ENCODE measurements around the gene TLDC2. TPM values are rescaled to one million over a fixed set of nuclear protein-coding genes. Genes with fewer than 3 reads are reported as not detected.
A peak's percentile ranks its signal among the peaks of the same experiment; 100 is the strongest.
"Not testable (repeated sequence)": the region's sequence is repeated elsewhere in the genome, so short reads cannot be mapped to it uniquely, and the experiment has no call there.

Gene TLDC2
- polyA plus RNA-seq (2013, experiment 1 of 2; ENCODE audit: insufficient read length), result 0.18 TPM
- polyA plus RNA-seq (2013, experiment 2 of 2; ENCODE audit: insufficient read length), result 0.35 TPM

DNA sequence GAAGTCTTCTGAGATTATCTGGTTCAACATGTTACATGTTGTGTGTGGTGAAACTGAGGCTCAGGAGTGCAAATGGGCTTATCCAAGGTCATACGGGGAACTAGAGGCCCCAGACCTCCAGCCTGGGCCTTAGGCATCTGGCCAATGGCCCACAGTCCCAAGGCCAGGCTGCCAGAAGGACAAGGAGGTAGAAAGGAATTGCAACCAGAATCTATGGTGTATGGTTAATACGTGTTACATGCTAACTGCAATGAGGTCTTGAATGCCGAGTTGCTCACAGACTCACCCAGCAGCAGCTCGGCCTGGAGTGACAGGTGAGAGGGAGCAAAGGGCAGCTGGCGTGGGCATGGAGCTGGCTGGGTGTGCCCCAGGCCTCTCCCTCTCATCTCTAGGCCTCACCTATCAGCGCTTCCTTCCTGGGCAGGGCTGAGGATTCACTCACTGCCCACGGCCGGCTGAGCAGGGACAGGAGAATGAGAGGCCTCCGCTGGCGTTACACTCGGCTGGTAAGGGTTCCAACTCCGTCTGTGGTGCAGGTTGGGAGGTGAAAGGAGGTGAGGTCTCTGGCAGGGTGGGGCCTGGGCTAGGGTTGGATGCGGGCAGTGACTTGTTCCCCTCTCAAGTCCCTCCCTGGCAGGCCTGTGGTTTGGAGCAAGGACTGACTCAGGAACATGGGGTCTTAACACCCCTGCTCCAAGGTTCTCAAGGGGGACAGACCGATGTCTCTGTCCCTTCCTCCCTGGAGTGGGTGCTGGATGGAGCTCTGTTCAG, at the start of gene TLDC2:
Gene TLDC2, plus strand, starts transcription at position 437 of the 771 bp plus-strand sequence. Its CDS starts 37 bp downstream, at position 474.
- DNase-seq, result no peak

DNA sequence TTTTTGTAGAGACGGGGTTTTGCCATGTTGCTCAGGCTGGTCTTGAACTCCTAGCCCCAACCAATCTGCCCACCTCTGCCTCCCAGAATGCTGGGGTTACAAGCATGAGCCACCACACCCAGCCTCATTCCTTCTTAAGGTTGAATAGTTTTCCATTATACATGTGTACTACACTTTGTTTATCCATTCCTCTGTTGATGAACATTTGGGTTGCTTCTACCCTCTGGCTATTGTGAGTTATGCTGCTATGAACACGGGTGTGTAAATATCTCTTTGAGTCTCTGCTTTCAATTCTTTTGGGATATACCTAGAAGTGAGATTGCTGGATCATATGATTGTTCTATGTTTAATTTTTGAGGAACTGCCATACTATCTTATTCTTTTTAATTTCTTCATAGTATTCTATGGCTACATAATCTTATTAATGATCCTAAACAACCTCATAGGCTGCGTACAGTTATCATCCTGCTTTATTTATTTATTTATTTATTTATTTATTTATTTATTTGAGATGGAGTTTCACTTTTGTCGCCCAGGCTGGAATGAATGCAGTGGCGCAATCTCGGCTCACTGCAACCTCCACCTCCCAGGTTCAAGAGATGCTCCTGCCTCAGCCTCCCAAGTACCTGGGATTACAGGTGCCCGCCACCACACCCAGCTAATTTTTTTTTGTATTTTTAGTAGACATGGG, 49.2 kb upstream of the TLDC2 start:
- DNase-seq, result no peak

GRCh38 chr20:36827541-36828279, 48.2 kb upstream of the TLDC2 start:
- DNase-seq, result no peak

DNA sequence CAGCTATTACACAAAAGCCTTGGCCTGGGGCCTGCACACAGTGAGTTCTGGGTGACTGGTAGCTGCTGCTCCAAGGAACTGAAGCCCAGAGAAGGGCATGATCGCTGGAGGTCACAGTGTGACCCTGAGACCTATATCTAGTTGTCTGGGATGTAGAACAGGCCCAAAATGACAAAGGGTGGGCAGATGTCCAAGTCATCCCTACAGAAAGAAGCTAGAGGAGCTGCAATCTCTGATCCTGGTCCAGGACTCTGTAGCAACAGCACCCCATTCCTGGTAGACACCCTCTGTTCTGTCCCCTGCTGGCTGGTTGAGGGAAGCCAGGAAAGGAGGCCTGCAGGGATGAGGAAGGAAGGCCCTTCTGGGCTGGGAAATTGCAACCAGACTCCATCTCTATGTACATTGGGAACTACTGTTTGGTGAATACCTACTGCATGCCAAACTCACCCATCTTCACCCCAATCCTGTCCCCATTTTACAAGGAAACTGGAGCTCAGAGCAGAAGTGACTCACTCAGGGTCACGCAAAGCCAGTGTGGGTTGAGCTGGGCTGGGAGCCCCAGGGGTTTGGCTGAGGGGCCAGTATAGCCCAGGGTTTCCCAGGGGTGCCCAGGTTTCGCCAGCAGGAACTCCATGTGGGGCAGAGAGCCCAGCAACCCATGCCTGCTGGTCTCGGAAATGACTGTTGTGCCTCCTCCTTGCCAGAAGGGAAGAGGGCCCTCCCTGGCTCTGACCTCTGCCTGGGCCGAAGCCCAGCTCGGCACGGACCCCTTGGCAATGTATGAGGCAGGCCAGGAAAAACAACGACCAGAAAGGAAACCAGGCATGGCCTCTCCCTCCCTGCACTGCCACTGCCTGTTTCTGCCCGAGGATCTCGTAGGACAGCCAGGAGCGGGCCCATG, 44.9 kb upstream of the TLDC2 start:
- no peak for DNase-seq

GRCh38 chr20:36832791-36833190, 43.1 kb upstream of the TLDC2 start:
- no peak for DNase-seq

DNA sequence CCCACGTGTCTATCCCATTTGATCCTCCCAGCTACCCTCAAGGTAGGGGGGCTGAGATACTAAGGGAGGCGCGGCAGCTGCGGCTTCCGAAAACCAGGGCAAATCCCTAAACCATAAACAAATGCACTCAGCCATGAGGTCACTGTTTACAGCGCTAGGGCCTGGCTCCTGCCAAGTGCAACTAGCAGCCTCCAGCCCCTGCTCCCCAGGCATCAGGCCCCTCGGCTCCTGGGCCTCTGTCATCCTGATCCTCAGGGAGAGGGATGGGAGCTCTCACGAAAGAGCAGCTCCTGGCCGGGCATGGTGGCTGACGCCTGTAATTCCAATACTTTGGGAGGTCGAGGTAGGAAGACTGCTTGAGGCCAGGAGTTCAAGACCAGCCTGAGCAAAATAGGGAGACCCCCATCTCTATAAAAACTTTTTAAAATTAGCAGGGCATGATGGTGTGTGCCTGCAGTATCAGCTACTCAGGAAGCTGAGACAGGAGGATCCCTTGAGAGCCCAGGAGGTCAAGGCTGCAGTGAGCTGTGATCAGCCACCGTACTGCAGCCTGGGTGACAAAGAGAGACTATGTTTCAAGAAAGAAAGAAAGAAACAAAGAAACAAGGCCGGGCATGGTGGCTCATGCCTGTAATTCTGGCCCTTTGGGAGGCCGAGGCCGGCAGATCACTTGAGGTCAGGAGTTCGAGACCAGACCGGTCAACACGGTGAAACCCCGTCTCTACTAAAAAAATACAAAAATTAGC, 42.5 kb upstream of the TLDC2 start:
- no peak for DNase-seq

- DNase-seq, result no peak
These were observed 40.9 kb upstream of the TLDC2 start for GRCh38 chr20:36835025-36835424.

DNA sequence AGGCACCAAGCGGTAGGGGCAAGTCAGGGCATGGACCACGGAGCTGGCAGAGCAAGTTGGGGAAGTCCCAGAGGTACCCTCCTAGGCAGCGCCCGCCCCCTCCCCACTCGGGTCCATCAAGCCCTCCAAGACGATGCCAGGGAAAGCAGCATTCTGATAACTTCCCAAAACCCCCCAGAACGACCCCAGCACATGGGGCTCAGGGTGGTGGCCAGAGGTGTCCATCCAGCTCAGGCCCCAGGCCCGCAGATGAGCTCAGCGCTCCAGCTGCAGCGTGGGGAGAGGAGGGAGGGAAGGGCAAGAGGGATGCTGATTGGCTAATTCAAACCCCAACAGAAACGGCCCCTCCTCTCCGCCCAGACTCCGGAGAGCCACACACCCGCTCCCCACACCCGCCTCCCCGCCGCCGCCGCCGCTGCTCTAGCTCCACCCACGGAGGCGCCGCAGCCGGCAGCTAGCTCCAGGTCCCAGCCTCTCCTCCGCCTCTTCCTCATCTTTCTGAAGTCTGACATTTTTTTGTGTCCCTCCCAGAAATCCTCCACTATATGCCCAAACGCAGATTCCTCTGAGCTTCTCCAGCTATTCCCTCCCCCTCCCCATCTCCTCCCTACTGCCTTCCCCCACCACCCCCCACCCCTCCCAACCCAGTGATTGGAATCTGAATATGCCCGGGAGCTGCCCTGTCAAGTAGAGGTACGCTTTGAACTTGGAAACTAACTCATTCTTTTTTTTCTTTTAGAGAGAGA, 40.3 kb upstream of the TLDC2 start:
- peak; percentile 96 for DNase-seq

GRCh38 chr20:36836591-36837269, 39.2 kb upstream of the TLDC2 start:
- peak; percentile 62 for DNase-seq

DNA sequence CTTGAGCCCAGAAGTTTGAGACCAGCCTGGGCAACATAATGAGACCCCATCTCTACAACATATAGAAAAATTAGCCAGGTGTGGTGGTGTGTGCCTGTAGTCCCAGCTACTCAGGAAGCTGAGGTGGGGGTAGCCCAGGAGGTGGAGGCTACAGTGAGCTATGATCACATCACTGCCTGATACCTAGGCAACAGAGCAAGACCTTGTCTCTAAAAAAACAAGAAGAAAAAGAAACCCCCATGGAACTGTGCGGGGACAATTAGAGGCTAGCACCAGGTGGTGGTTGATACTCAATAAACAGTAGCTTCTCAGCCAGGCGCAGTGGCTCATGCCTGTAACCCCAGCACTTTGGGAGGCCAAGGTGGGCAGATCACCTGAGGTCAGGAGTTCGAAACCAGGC, 37.6 kb upstream of the TLDC2 start:
- not testable (repeated sequence) for DNase-seq

- no peak for DNase-seq
These were observed 36.8 kb upstream of the TLDC2 start for GRCh38 chr20:36839150-36839549.

DNA sequence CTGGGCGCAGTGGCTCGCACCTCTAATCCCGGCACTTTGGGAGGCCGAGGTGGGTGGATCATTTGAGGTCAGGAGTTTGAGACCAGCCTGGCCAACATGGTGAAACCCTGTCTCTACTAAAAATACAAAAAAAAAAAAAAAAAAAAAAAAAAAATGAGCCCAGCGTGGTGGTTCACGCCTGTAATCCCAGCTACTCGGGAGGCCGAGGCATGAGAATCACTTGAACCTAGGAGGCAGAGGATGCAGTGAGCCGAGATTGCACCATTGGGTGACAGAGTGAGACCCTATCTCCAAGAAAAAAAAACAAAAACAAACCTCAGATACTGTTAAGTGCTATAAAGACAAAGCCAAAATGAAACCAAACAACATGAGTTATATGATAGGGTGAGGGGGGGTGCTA, 34.9 kb upstream of the TLDC2 start:
- DNase-seq, result not testable (repeated sequence)

GRCh38 chr20:36845288-36845971, 30.5 kb upstream of the TLDC2 start:
- DNase-seq, result peak; percentile 59

- DNase-seq, result peak; percentile 61
These were observed 28.8 kb upstream of the TLDC2 start for GRCh38 chr20:36847009-36847709.

DNA sequence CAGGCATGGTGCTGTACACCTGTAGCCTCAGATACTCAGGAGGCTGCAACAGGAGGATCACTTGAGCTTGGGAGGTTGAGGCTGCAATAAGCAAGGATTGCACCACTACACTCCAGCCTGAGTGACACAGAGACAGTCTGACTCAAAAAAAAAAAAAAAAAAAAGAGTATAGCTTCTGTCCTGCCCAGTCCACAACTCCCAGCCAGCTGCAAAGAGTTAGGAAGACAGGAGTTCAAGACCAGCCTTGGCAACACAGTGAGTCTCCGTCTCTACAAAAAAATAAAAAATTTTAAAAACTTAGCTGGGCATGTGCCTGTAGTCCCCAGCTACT, 28.3 kb upstream of the TLDC2 start:
- peak; percentile 45 for DNase-seq

DNA sequence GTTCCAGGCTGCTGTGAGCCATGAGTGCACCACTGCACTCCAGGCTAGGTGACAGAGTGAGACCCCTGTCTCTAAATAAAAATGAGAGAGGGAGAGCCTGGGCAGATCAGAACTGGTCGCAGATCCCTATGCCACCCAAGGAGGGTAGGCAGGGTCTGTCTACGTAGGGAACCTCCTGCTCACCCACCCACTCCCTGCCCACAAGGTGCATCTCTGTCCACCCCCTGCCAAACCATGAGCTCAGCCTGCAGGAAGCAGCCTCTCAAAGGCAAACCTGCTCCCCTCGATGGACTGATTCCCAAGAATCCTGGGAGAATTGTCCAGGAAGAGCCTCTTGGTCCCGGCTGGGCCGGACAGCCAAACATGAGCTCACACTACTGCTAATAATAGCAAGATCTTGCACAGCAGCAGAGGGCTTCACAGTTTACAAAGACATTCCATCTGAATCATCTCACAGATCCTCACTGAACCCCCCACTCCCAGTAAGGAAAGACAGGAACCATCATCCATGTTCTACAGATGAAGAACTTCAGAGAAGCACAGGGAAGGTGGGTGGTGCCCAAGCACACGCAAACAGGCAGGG, 27.8 kb upstream of the TLDC2 start:
- DNase-seq, result peak; percentile 97

DNA sequence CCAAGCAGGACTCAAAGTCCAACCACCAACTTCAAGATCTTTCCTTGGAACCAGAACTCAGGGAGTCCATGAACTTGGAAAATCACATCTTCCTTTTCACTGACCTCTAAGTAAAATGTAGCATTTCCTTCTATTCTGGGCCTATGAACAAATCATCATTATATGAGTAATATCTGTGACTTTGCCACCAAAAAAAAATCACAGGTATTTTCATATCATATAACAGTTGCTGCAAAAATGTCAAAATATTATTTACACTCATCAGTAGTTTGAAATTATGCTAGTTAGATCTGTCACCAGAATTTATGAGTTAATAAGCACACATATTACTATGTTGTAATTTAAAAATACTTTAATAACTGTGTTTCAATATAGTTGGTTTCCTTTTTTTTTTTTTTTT, 27.3 kb upstream of the TLDC2 start:
- no peak for DNase-seq

DNA sequence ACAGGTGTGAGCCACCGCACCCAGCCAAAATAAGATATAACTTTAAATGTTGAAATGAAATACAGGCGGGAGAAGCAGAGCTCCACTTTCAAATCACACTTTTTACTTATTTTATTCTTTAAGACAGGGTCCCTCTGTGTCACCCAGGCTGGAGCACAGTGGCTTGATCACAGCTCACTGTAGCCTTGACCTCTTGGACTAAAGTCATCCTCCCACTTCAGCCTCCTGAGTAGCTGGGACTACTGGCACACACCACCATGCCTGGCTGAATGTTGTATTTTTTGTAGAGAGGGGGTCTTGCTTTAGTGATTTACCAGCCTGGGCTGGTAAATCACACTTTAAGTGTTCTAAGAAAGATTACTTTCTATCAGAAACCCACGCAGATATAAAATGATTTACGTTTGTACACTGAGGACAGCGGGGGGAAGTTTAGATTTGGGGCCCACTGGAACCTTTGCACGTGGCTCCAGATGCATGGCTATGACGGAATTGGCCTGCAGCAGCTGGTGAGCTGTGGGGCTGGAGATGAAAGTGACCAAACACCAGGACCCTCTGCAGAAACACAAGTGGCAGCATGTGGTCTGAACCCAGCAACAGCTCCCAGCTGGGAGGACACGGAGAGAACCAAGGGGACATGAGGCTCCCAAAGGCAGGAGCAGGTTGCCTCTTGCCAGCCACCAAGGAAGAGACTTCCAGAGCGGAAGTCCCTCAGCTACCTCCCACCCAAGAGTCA, 26.4 kb upstream of the TLDC2 start:
- DNase-seq, result no peak
